HL-60 (cell line): ENCODE results near the gene EEF1A2.

Experiments used
- GABPA ChIP-seq: IDR thresholded peaks from 2 replicates; pipeline ENCODE4 v1.6.1; 2012; ENCODE audit warnings: low read depth
- TF ChIP-seq, protein P1 (sequence below): IDR thresholded peaks from one replicate; pipeline ENCODE4 v1.5.1; 2011; ENCODE audit warnings: low read length, control low read depth, inconsistent platforms; ENCODE audit not compliant: insufficient read depth

GRCh38 chr20:63438121-63438520 is 60.8 kb downstream of the EEF1A2 start:
- TF ChIP-seq, protein P1, sequence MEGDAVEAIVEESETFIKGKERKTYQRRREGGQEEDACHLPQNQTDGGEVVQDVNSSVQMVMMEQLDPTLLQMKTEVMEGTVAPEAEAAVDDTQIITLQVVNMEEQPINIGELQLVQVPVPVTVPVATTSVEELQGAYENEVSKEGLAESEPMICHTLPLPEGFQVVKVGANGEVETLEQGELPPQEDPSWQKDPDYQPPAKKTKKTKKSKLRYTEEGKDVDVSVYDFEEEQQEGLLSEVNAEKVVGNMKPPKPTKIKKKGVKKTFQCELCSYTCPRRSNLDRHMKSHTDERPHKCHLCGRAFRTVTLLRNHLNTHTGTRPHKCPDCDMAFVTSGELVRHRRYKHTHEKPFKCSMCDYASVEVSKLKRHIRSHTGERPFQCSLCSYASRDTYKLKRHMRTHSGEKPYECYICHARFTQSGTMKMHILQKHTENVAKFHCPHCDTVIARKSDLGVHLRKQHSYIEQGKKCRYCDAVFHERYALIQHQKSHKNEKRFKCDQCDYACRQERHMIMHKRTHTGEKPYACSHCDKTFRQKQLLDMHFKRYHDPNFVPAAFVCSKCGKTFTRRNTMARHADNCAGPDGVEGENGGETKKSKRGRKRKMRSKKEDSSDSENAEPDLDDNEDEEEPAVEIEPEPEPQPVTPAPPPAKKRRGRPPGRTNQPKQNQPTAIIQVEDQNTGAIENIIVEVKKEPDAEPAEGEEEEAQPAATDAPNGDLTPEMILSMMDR: no peak
- no peak for TF ChIP-seq GABPA
